ENCODE data around the gene C3orf52.
"Not testable (repeated sequence)": the region's sequence is repeated elsewhere in the genome, so short reads cannot be mapped to it uniquely, and the experiment has no call there.

Gene C3orf52

DNA sequence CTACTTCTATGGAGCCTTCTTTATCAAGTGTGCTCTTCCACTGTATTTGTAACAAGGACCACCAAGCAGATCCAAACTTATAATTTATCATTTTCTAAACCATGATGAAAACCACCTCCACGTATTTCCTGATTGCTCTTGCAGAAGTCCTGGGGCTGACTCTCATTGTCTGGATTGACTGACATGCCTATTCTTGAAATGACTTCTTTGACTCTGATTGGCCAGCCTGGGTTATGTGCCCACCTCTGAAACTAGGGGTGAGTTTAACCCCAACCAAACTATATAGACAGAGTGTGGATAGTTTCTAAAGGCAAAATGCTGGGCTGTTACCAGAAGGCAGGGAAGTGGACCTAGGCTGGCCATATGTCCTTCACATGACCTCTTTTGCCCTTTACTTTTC lies 38.9 kb upstream of the C3orf52 start:
- DNase-seq (ENCODE audit: extremely low read depth, low read depth) = no peak
- TF ChIP-seq, protein P1, sequence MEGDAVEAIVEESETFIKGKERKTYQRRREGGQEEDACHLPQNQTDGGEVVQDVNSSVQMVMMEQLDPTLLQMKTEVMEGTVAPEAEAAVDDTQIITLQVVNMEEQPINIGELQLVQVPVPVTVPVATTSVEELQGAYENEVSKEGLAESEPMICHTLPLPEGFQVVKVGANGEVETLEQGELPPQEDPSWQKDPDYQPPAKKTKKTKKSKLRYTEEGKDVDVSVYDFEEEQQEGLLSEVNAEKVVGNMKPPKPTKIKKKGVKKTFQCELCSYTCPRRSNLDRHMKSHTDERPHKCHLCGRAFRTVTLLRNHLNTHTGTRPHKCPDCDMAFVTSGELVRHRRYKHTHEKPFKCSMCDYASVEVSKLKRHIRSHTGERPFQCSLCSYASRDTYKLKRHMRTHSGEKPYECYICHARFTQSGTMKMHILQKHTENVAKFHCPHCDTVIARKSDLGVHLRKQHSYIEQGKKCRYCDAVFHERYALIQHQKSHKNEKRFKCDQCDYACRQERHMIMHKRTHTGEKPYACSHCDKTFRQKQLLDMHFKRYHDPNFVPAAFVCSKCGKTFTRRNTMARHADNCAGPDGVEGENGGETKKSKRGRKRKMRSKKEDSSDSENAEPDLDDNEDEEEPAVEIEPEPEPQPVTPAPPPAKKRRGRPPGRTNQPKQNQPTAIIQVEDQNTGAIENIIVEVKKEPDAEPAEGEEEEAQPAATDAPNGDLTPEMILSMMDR (IDR thresholded peaks at IDR 0.05; ENCODE audit: low read depth, low read length) = no peak

DNA sequence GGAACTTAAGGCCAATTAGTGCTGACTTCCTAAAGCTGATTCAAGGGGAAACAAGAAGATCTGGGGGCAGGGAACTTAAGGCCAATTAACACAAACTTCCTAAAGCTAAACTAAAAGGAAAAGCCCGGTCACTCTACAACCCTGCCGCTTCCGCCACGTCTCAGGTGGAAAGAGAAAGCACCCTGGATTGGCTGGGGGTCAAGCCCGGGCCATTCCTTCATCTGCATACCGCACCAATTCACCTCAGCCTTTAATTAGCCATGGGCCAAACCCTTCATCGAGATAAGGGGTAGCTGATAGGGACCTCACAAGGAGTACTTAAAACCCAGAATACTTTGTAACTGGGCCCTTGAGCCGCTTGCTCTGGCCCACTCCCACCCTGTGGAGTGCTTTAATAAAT lies 37.3 kb upstream of the C3orf52 start:
- DNase-seq (ENCODE audit: extremely low read depth, low read depth) = no peak
- TF ChIP-seq, protein P1 (IDR thresholded peaks at IDR 0.05; ENCODE audit: low read depth, low read length) = no peak

DNA sequence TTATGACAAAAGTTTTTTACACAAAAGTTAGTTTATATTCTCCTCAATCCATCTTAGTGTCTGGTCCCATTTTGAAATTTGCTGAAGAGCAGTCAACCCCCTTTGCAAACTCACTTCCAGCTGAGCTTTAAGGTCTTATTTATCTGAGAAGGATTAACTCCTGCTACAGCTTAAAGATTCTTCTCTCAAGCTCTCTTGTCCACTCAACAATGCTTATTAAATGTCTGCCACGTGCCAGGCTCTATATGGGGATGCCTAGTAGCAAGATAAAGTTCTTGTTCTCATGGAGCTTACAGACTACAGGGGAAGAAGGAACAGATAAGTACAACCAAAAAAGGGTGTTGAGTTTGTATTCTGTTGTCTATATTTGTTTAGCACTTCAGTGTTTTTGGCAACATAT lies 33.0 kb upstream of the C3orf52 start:
- TF ChIP-seq, protein P1 (IDR thresholded peaks at IDR 0.05; ENCODE audit: low read depth, low read length) = no peak
- DNase-seq (ENCODE audit: extremely low read depth, low read depth) = no peak

DNA sequence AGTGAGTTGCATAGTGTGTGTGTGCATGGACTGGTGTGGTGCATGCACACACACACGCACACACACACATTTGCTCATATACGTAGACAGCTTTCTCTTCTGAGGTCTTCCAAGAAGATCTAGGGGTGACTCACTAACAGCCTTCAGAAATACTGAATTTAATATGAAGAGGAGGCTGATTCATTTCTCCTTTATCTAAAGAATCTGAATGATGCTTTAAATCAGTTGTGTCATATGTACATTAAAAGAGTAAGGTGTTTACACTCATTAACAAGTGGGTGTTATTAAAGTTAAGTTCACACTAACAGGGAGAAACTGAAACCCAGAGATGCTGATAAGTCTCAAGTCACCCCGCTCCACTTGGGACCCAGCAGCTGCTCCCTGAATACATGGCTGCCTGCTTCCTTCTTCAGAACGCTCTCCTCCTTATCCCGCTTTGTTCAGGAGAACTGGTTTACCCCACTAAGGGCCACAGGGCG lies 29.7 kb upstream of the C3orf52 start:
- TF ChIP-seq, protein P1 (IDR thresholded peaks at IDR 0.05; ENCODE audit: low read depth, low read length) = no peak
- no peak for DNase-seq (ENCODE audit: extremely low read depth, low read depth)

DNA sequence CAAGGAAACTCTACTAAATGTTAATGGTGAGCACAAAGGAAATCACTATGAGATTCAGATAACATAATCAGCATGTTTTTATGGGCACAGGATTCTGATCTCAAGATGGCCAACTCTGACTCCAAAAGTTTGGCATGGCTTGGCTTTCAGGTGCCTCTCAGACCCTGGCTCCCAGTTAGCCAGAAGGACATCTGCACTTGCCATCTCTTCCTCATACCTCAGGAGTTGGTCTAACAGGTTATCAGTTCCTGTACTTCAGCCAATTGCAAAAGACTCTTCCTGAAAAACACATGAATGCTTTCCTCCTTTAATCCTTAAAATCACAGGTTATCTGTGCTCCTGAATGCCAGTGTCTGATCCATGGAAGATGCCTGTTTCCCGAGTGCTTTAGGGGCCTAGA lies 26.7 kb upstream of the C3orf52 start:
- TF ChIP-seq, protein P1 (IDR thresholded peaks at IDR 0.05; ENCODE audit: low read depth, low read length) = no peak
- DNase-seq (ENCODE audit: extremely low read depth, low read depth) = no peak

DNA sequence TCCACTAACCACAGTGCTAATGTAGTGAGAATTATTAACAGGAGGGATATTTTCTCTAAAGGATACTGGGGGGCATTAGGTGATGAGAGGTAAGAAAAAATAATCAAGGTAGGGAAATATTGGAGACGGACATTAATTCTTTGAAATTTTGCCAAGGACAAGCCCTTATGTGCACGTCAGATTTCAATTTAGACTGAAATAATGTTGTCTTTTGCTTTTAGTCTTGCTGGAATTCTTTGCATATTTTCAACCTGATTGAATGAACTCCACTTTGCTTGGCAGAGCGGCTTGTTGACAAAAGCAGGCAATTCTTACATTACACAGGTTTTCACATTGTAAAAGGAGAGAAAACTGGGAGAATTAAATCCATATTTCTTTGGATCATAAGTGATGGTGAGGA lies 25.0 kb upstream of the C3orf52 start:
- DNase-seq (ENCODE audit: extremely low read depth, low read depth) = no peak
- TF ChIP-seq, protein P1 (IDR thresholded peaks at IDR 0.05; ENCODE audit: low read depth, low read length) = no peak

DNA sequence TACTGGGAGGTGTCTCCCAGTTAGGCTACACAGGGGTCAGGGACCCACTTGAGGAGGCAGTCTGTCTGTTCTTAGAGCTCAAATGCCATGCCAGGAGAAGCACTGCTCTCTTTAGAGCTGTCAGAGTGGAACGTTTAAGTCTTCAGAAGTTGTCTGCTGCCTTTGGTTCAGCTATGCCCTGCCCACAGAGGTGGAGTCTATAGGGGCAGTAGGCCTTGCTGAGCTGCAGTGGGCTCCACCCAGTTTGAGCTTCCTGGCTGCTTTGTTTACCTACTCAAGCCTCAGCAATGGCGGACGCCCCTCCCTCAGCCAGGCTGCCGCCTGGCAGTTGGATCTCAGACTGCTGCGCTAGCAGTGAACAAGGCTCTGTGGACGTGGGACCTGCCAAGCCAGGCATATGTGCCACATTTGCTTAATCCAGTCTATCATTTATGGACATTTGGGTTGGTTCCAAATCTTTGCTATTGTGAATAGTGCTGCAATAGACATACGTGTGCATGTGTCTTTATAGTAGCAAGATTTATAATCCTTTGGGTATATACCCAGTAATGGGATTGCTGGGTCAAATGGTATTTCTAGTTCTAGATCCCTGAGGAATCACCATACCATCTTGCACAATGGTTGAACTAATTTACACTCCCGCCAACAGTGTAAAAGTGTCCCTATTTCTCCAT lies 13.7 kb upstream of the C3orf52 start:
- DNase-seq (ENCODE audit: extremely low read depth, low read depth) = not testable (repeated sequence)

DNA sequence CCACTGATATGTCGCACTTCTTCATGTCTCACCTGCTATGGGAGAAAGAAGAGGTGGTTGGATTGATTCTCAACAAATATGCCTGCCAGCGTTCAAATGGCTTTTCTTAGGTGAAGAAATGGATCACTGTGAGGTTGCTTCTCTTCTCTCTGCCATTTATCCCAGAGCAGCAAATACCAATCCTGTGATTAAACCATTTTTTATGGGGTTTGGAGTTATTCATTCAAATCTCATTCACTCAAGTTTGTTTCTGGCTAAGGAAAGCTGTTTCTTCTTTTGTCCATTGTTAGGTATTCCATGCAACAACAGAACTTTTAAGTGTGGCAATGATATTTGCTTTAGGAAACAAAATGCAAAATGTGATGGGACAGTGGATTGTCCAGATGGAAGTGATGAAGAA lies 12.2 kb upstream of the C3orf52 start:
- DNase-seq (ENCODE audit: extremely low read depth, low read depth) = no peak
- TF ChIP-seq, protein P1 (IDR thresholded peaks at IDR 0.05; ENCODE audit: low read depth, low read length) = no peak
